SH-SY5Y (cell line): ENCODE measurements around the gene OR2Z1.

Experiments
- GATA2 ChIP-seq: IDR thresholded peaks from 2 replicates; pipeline ENCODE4 v1.6.1; 2011; ENCODE audit warnings: mild to moderate bottlenecking, low read depth, low read length
- GATA3 ChIP-seq: IDR thresholded peaks from 2 replicates; pipeline ENCODE4 v1.6.1; 2011; ENCODE audit warnings: low read depth, mild to moderate bottlenecking, low read length, moderate library complexity

DNA sequence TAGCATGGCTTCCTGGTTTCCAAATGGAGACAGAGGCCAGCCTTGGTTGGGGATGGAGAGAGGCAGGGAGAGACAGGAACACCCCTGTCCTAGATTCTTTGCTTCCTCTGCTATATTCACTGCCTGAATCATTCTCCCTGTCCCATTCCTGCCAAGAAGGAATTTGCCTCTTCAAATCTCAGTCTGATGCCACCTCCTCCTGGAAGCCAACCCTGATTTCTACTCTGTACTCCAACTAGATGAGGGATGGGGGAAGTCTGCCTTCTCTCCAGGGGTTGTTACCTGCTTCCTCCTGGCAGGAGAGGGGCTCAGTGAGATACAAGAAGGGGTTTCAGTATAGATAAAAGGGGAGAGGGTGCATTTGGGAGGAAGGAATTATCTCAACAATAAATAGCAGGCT is 21.5 kb upstream of the OR2Z1 start:
- TF ChIP-seq GATA2, result no peak
- no peak for TF ChIP-seq GATA3
